ENCODE measurements around the gene SLC16A11. TPM values are rescaled to one million over a fixed set of nuclear protein-coding genes. Genes with fewer than 3 reads are reported as not detected.

SLC16A11 gene
- total and polyA plus RNA-seq, 9 of the 15 experiments (the other 6 are each of a cell fraction or from before 2014, with no cell fraction given), result not detected

- ChIA-PET POLR2A (interaction anchor here (1.0 kb wide), 1 partner anchor 13 kb away, joined by 3 read pairs; the partner anchor contains the start of gene SLC16A13), CTCF (ENCODE audit: low intra/inter-chr PET ratio) (no interaction called here)
- 14% methylated on average over 6 of the region's 6 CpGs for WGBS (ENCODE audit: insufficient coverage, low coverage, missing lambda C conversion rate)
- H3K36me3 ChIP-seq (ENCODE audit: control insufficient read depth, insufficient read depth, low read length), result no peaks in the 10 kb centered on the region
- no peak overlapping the region for H2AFZ ChIP-seq (ENCODE audit: low read depth, low read length)
- FAIRE-seq, result no peak
- ATAC-seq, result no peak
- H3K27ac ChIP-seq (ENCODE audit: extremely low read depth, low read depth, low read length), result no peak overlapping the region
- H3K4me3 ChIP-seq, result no peak overlapping the region
- no peak overlapping the region for H3K4me2 ChIP-seq (ENCODE audit: insufficient read depth, low read length)
- BruUV-seq (replicated peaks), result no TSS peak
- H3K4me1 ChIP-seq (replicated peaks in 1 of 2; ENCODE audit: control insufficient read depth in 2 of 2, insufficient read depth in 2 of 2, low read length in 2 of 2), result peaks cover 0 to 2% of the 10 kb centered on the region in 2 experiments; a peak in 4 of 5 replicates
- H4K20me1 ChIP-seq (replicated peaks; ENCODE audit: control insufficient read depth, insufficient read depth, low read length), result no peaks in the 10 kb centered on the region
- in situ Hi-C loops (cut with MboI) (loop anchor here (10.0 to 25.0 kb wide), 2 partner anchors 286 to 513 kb away; partner anchors contain the start of genes ACAP1, SENP3 and TNFSF13), intact Hi-C loops (cut with micrococcal nuclease) (no loop called here)
- H3K9me1 ChIP-seq (ENCODE audit: control insufficient read depth, insufficient read depth, low read length), result no peaks in the 10 kb centered on the region
- no peaks in the 10 kb centered on the region for H3K9me3 ChIP-seq (replicated peaks; ENCODE audit: control insufficient read depth, insufficient read depth, low read depth, low read length)
- no peaks in the 10 kb centered on the region for H3K79me2 ChIP-seq (ENCODE audit: control insufficient read depth, insufficient read depth, low read length)
- DNase-seq (ENCODE audit: extremely low read depth in 1 of 4, low spot score in 3 of 4), result no peak
- no peak overlapping the region for H3K9ac ChIP-seq (ENCODE audit: insufficient read depth in 1 of 2, low read depth in 2 of 2, low read length in 2 of 2)
- H3K27me3 ChIP-seq (ENCODE audit: control insufficient read depth in 2 of 2, insufficient read depth in 2 of 2, low read length in 2 of 2), result peaks cover 4 to 17% of the 10 kb centered on the region in 2 experiments; a peak in 4 of 5 replicates
- TF ChIP-seq SMARCA5 (IDR thresholded peaks at IDR 0.05) (no peak), POLR2G (IDR thresholded peaks at IDR 0.05; ENCODE audit: low read depth, low read length) (no peak), GABPA (tag; conservative IDR thresholded peaks at IDR 0.05; ENCODE audit: low read depth) (no peak), MAFG (tag; conservative IDR thresholded peaks at IDR 0.05) (no peak), NR4A1 (CRISPR knock-in tag; IDR thresholded peaks at IDR 0.05) (no peak), NR4A1 (tag; IDR thresholded peaks at IDR 0.05) (no peak), SMAD2 (IDR thresholded peaks at IDR 0.05; ENCODE audit: low read depth, low read length) (no peak), ZNF143 (CRISPR knock-in tag; IDR thresholded peaks at IDR 0.05) (no peak), ZBTB5 (IDR thresholded peaks at IDR 0.05) (no peak), FOSL1 (tag; conservative IDR thresholded peaks at IDR 0.05) (no peak), ZBTB40 (IDR thresholded peaks at IDR 0.05) (no peak), ZBTB40 (CRISPR knock-in tag; IDR thresholded peaks at IDR 0.05) (no peak)
These were observed 5.1 kb upstream of the SLC16A11 start for GRCh38 chr17:7048968-7049367.
